HG02885 (cell line): ENCODE data around the gene RSF1.

Source experiments
- ATAC-seq: cut with Tn5 transposase; IDR thresholded peaks from one replicate; pipeline ENCODE4 v1.9.1; 2021; ENCODE audit warnings: mild to moderate bottlenecking; ENCODE audit not compliant: unreplicated experiment, poor library complexity

RSF1 gene

GRCh38 chr11:77814848-77815247 lies 5.7 kb downstream of the RSF1 start:
- no peak for ATAC-seq

DNA sequence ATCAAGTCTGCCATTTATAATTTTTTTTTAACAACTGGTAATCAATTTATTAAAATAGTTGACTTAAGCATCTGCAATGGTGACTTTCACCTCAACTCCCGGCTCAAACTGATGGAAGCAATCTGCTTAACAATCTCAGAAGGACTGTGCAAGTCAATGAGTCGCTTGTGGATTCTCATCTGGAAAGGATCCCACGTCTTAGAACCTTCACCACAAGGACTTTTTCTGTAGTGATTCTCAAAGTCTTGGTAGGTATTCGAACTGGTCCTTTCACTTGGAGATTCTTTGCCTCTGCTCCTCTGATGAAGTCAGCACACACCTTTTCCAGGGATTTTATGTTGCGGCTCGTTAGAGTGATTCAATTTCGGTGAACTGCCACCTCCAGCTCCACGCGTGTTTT lies 7.3 kb downstream of the RSF1 start:
- ATAC-seq: no peak

DNA sequence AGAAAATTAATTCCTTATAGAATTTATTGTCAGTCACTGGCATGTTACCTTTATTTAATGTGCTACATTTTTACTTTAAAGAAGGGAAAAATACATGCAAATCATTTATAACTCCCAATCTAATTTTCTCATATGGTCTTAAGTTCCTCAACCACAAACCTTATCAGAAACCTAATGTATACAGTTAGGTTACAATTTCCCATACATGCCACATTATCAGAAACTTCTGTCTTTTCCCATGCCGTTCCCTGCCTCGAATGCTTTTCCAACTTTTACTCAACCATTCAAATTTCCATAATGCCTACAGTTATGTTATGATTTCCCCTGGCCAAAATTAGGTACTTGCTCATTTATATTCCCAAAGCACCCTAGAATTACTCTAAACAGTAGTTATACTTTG lies 13.5 kb downstream of the RSF1 start:
- no peak for ATAC-seq

DNA sequence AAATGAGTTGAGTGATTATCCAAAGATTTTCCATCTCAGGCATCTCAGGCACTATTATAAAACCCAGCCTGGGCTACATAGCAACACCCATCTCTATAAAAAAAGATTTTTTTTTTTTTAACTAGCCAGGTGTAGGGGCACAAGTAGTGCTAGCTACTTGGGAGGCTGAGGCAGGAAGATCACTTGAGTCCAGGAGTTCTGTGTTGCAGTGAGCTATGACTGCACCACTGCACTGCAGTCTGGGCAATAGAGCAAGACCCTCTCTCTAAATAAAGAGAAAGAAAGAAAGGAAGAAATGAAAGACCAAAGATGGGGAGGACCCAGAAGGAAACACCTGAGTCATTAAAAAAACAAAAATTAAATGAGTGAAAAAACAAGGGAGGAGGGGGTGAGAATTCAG lies 14.1 kb downstream of the RSF1 start:
- no peak for ATAC-seq

GRCh38 chr11:77801477-77801876 lies 19.0 kb downstream of the RSF1 start:
- no peak for ATAC-seq

DNA sequence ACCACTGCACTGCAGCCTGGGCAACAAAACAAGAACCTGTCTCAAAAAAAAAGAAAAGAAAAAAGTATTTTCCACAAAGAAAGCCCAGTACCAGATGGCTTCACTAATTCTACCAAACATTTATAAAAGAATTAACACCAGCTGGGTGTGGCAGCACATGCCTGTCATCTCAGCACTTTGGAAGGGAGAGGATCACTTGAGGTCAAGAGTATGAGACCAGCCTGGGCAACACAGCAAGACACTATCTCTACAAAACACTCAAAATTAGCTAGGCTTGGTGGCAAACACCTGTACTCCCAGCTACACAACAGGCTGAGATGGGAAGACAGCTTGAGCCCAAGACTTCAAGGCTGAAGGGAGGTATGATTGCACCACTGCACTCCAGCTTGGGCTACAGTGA lies 20.1 kb downstream of the RSF1 start:
- ATAC-seq: no peak

- ATAC-seq: no peak
These were observed 21.2 kb downstream of the RSF1 start for GRCh38 chr11:77799338-77799737.

DNA sequence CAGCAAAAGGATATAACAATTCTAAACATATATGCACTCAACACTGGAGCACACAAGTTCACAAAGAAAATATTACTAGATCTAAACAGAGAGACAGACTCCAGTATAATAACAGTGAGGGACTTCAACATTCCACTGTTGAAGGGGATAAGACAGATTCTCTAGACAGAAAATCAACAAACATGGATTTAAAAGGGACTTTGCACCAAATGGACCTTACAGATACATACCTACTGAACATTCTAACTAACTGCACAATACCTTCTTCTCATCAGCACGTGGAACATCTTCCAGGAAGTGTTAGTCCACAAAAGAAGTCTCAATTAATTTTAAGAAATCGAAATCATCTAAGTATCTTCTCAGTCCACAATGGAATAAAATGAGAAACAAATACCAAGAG lies 26.6 kb downstream of the RSF1 start:
- no peak for ATAC-seq

GRCh38 chr11:77791301-77791700 lies 29.2 kb downstream of the RSF1 start:
- no peak for ATAC-seq

DNA sequence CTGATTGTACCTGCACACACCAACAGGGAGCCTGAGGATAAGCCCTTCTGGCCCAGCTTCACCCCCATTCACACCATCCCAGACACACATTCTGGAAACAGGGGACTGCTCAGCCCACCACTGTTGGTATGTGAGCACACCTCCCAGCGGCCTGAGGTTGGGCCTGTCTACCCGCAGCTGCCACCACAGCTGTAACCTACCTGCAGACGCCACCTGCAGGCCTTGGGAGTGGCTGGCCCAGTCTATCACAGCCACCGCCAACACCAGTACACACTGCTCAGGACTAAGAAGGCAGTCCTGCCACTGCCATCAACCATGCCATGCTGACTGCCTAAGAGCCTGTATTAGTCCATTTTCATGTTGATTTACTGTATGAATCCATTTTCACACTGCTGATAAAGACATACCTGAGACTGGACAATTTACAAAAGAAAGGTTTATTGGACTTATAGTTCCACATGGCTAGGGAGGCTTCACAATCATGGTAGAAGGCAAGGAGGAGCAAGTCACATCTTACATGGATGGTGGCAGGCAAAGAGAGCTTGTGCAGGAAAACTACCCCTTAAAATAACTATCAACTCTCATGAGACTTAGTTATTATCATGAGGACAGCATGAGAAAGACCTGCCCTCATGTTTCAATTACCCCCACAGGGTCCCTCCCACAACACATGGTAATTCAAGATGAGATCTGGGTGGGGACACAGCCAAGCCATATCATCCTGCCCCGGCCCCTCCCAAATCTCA lies 30.6 kb downstream of the RSF1 start:
- no peak for ATAC-seq

GRCh38 chr11:77789061-77789730 lies 31.3 kb downstream of the RSF1 start:
- no peak for ATAC-seq

DNA sequence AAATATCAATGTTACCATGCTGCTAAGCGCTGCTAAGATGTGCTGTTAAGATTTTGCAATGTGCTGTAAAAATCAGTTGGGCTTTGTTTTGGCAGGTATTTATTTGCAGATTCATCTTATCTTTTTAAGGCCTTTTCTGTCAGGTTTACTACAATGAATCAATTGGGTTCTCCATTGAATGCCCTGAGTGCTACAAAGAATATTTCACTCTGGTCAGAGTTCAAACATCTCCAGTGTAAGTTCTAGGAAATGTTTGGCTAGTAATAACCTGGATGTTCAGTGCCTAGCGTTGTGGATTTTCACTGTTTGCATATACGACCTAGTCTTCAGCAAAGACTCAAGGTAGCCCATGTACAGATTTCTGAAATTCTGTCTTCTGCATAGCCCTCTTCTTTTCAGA lies 36.0 kb downstream of the RSF1 start:
- no peak for ATAC-seq

GRCh38 chr11:77783025-77783424 lies 37.5 kb downstream of the RSF1 start:
- ATAC-seq: no peak

- no peak for ATAC-seq
These were observed 40.6 kb downstream of the RSF1 start for GRCh38 chr11:77779935-77780334.

DNA sequence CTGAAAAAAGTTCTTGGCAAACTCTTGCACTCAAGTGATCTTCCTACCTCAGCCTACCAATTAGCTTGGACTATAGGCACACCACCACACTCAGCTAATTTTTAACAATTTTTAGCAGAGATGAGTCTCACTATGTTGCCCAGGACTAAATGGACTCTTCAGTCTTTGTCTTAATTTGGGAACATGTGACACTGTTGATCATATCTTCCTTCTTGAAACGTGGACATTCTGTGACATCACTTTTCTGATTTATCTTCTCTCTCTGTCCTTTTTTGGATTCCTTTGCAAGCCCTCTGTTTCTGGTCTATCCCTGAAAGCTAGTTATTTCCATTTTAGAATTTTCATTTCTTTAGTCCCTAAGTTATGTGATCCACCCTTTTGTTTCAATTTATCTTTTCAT lies 42.0 kb downstream of the RSF1 start:
- ATAC-seq: no peak

- no peak for ATAC-seq
These were observed 42.4 kb downstream of the RSF1 start for GRCh38 chr11:77778118-77778517.

- no peak for ATAC-seq
These were observed 44.1 kb downstream of the RSF1 start for GRCh38 chr11:77776455-77776854.

DNA sequence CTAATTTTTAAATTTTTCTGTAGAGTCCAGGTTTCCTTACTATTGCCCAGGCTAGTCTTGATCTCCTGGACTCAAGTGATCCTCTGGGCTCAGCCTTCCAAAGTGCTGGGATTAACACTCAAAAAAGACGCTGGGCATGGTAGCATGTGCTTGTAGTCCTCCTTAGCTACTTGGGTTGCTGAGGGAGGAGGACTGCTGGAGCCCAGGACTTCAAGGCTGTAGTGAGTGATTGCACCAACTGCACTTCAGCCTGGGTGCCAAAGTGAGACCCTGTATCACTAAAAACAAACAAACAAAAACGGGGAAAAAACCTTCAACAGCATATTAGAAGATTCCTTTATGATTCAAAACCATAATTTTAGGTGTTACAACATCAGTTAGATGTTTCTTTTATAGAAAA lies 44.6 kb downstream of the RSF1 start:
- no peak for ATAC-seq

DNA sequence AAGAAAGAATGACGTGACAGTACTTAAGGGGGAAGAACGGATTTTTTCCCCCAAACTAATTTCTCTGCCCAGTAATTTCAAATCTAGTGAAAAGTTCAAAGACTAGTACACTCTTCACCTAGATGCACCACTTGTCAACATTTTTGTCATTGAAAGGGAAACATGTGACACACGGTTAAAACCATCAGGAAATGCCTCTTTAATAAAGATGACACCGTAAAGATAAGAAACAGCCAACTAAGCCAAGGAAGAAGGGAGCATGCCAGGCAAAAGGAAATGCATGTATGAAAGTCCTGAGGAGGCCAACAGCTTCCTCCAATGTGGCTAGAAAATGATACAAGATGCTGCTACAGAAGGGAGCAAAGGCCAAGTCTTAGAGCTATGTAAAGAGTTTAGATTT lies 49.4 kb downstream of the RSF1 start:
- no peak for ATAC-seq

DNA sequence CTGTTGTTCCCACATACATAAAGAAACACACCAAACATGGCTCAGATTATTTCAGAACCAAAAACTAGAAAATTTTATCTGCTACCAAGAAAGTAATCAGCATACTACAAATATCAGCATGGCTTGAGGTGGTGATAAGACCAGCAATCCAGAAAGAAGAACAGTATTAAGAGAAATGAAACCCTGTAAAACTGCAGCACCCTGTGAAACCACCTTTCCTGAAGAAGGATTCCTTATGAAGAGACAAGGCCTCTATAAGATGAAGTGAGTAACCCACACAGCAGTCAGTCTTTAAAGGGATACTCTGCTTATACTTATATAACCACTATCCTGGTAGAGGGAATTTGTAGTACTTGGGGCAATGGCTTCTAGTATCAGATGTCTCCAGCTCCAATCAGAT lies 49.9 kb downstream of the RSF1 start:
- ATAC-seq: no peak

DNA sequence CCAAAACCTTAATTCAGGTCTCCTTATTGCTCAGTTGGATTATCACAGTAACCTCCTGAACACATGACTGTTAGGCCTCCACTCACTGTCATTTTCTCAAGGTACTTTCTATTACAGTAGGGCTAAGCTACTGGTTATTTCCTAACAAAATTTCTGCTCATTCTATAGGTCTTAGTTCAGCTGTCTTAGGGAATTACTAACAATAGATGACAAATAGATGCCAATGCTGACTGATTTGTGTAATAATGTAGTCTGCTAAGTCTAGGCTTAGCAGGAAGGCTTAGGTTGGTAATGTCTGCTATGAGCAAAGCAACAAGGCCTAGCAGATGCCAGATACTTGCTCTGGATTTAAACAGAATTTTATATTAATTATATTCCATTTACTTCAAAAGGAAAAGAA lies 58.1 kb downstream of the RSF1 start:
- ATAC-seq: no peak

GRCh38 chr11:77761491-77761890 lies 59.0 kb downstream of the RSF1 start:
- ATAC-seq: no peak
